Lower lobe of right lung (tissue), 2 donors: Measurements from ENCODE around the gene GNB1. TPM values are rescaled to one million over a fixed set of nuclear protein-coding genes. Genes with fewer than 3 reads are reported as not detected.
A peak's percentile ranks its signal among the peaks of the same experiment; 100 is the strongest.

Experiments used
- ATAC-seq, 2 donors: fragments of 200-7000 bp; cut with Tn5 transposase; one replicate each; pipeline ENCODE4 v1.9.1; 2020 to 2022; ENCODE audit warnings: mild to moderate bottlenecking in 2 of 2, moderate library complexity in 2 of 2
- DNase-seq: peaks from one replicate; pipeline ENCODE4 v3.0.0-alpha.2; 2020
- H3K27ac ChIP-seq: fragments of 200-600 bp; one replicate; pipeline ENCODE4 v1.8.0; 2022
- H3K27me3 ChIP-seq: fragments of 200-600 bp; one replicate; pipeline ENCODE4 v1.8.0; 2022; ENCODE audit warnings: low read depth
- H3K36me3 ChIP-seq: fragments of 200-600 bp; one replicate; pipeline ENCODE4 v1.8.0; 2022; ENCODE audit warnings: mild to moderate bottlenecking
- H3K4me1 ChIP-seq: fragments of 200-600 bp; one replicate; pipeline ENCODE4 v1.8.0; 2022
- H3K4me3 ChIP-seq: fragments of 200-600 bp; one replicate; pipeline ENCODE4 v1.8.0; 2022; ENCODE audit warnings: mild to moderate bottlenecking
- H3K9me3 ChIP-seq: fragments of 200-600 bp; one replicate; pipeline ENCODE4 v1.8.0; 2022
- CTCF ChIP-seq: fragments of 200-600 bp; IDR thresholded peaks from one replicate; pipeline ENCODE4 v1.8.0; 2022; ENCODE audit warnings: antibody characterized with exemption, mild to moderate bottlenecking
- intact Hi-C: fragments of 100-400 bp; cut with DNase I; formaldehyde crosslinking; loops from one replicate; pipeline ENCODE4 v1.11.0; 2022
- total RNA-seq: library from RNA; stranded (reverse); fragmentation: NEBNext Ultra II Directional; extraction: Animal tissue kit (Norgen Biotek cat#: 25700); gene quantifications from one replicate; pipeline ENCODE4 v1.2.1, GENCODE V29; 2021
- donor health status: DM: no; HTN: yes; CAD: no; lungs with severe emphysema.

Gene GNB1
- total RNA-seq, 1 donor from 2014 or later: 341 TPM

- Histone ChIP-seq H3K27ac (no peak overlapping the region), H3K36me3 (no peaks in the 10 kb centered on the region), H3K4me3 (no peak overlapping the region), H3K4me1 (peaks cover 96% of the 10 kb centered on the region), H3K9me3 (no peaks in the 10 kb centered on the region), H3K27me3 (no peaks in the 10 kb centered on the region)
- TF ChIP-seq CTCF: no peak
- intact Hi-C loops: no loop called here
- no peak for DNase-seq
- no peak for ATAC-seq
These were observed 7.6 kb downstream of the GNB1 start for GRCh38 chr1:1883092-1883873.

- intact Hi-C loops: no loop called here
- peaks cover 90% of the 10 kb centered on the region for H3K4me1 ChIP-seq
- DNase-seq: no peak
These were observed 9.2 kb downstream of the GNB1 start for GRCh38 chr1:1881727-1882126.

GRCh38 chr1:1880617-1881312 lies 10.1 kb downstream of the GNB1 start:
- DNase-seq (no peak), ATAC-seq (peak in 1 of 2 donors; percentile 12)
- H3K27ac ChIP-seq: no peak overlapping the region
- peaks cover 7% of the 10 kb centered on the region for H3K36me3 ChIP-seq
- H3K4me3 ChIP-seq: no peak overlapping the region
- H3K27me3 ChIP-seq: no peaks in the 10 kb centered on the region
- intact Hi-C loops: no loop called here
- no peak for TF ChIP-seq CTCF
- H3K9me3 ChIP-seq: no peaks in the 10 kb centered on the region
- peaks cover 90% of the 10 kb centered on the region for H3K4me1 ChIP-seq

More at GRCh38 chr1:1881727-1882126, 9.2 kb downstream of the GNB1 start:
- Histone ChIP-seq H3K36me3 (no peaks in the 10 kb centered on the region), H3K27me3 (no peaks in the 10 kb centered on the region), H3K4me3 (no peak overlapping the region), H3K27ac (no peak overlapping the region), H3K9me3 (no peaks in the 10 kb centered on the region)
- peak; percentile 21 to 28 for ATAC-seq
- no peak for TF ChIP-seq CTCF

- intact Hi-C loops: no loop called here
- DNase-seq: no peak
- no peak for ATAC-seq
- TF ChIP-seq CTCF: no peak
- no peaks in the 10 kb centered on the region for H3K27me3 ChIP-seq
- H3K27ac ChIP-seq: no peak overlapping the region
- no peaks in the 10 kb centered on the region for H3K9me3 ChIP-seq
- H3K4me3 ChIP-seq: no peak overlapping the region
- H3K4me1 ChIP-seq: peaks cover 84% of the 10 kb centered on the region
- H3K36me3 ChIP-seq: peaks cover 14% of the 10 kb centered on the region
These were observed 10.9 kb downstream of the GNB1 start for GRCh38 chr1:1879942-1880341.

GRCh38 chr1:1877865-1878436 lies 12.9 kb downstream of the GNB1 start:
- Histone ChIP-seq H3K9me3 (no peaks in the 10 kb centered on the region), H3K4me1 (peaks cover 84% of the 10 kb centered on the region), H3K27me3 (no peaks in the 10 kb centered on the region), H3K4me3 (no peak overlapping the region), H3K36me3 (peaks cover 27% of the 10 kb centered on the region), H3K27ac (no peak overlapping the region)
- DNase-seq: no peak
- no peak for TF ChIP-seq CTCF
- intact Hi-C loops: no loop called here
- ATAC-seq: no peak
